ENCODE results near the gene UNC5C. TPM values are rescaled to one million over a fixed set of nuclear protein-coding genes. Genes with fewer than 3 reads are reported as not detected.

Gene UNC5C
- total and polyA plus RNA-seq, 10 of the 15 experiments (the other 5 are each of a cell fraction or from before 2014, with no cell fraction given) = 0.02 to 2.0 (median 0.15) TPM; not detected in 1

- TF ChIP-seq MAX (IDR thresholded peaks at IDR 0.05; ENCODE audit: low read depth, low read length) = no peak
Observed at GRCh38 chr4:95272036-95272435, 276.7 kb downstream of the UNC5C start (continued).

GRCh38 chr4:95268819-95269565 lies 279.8 kb downstream of the UNC5C start:
- Histone ChIP-seq H3K27me3 (replicated peaks in 1 of 2; ENCODE audit: control insufficient read depth in 2 of 2, insufficient read depth in 2 of 2, low read length in 1 of 2) (no peaks in the 10 kb centered on the region), H3K36me3 (ENCODE audit: control insufficient read depth in 2 of 2, insufficient read depth in 2 of 2, low read length in 1 of 2) (no peaks in the 10 kb centered on the region), H3K4me2 (ENCODE audit: control insufficient read depth, insufficient read depth) (no peak overlapping the region), H3K79me2 (ENCODE audit: control insufficient read depth, insufficient read depth, low read length) (no peaks in the 10 kb centered on the region), H3K9ac (ENCODE audit: control insufficient read depth, insufficient read depth, low read length) (no peak overlapping the region), H3K4me1 (ENCODE audit: control insufficient read depth, insufficient read depth, low read length) (no peaks in the 10 kb centered on the region), H3K4me3 (no peak overlapping the region), H3K9me3 (replicated peaks; ENCODE audit: control insufficient read depth, insufficient read depth, low read length) (no peaks in the 10 kb centered on the region), H4K20me1 (ENCODE audit: control insufficient read depth, insufficient read depth) (no peaks in the 10 kb centered on the region), H2AFZ (ENCODE audit: control insufficient read depth, low read depth, low read length) (no peak overlapping the region), H3K27ac (ENCODE audit: control insufficient read depth, insufficient read depth) (no peak overlapping the region)
- SMC1A ChIA-PET (ENCODE audit: uncharacterized antibody, unreplicated experiment) = interaction anchor here (0.6 kb wide), 1 partner anchor 108 kb away, joined by 4 read pairs; no protein-coding TSS in a partner anchor
- DNase-seq (ENCODE audit: low read depth, low spot score) (no peak), ATAC-seq (no peak), FAIRE-seq (no peak)
- CTCF ChIA-PET = interaction anchor here (0.9 kb wide), 1 partner anchor 113 kb away, joined by 3 read pairs; no protein-coding TSS in a partner anchor
- RAD21 ChIA-PET (ENCODE audit: unreplicated experiment) = no interaction called here
- POLR2A ChIA-PET = no interaction called here
- WGBS (ENCODE audit: insufficient coverage, insufficient replicate concordance, low lambda C conversion rate, missing lambda C conversion rate) = 8% methylated on average over 7 of the region's 7 CpGs
- BruUV-seq (replicated peaks) = no TSS peak
- in situ Hi-C loops (cut with MboI) (no loop called here), intact Hi-C loops (cut with micrococcal nuclease; ENCODE audit: unreplicated experiment) (no loop called here)
- TF ChIP-seq SIX5 (IDR thresholded peaks at IDR 0.05; ENCODE audit: low read depth, low read length, severe bottlenecking) (no peak), TCF12 (IDR thresholded peaks at IDR 0.05; ENCODE audit: low read depth, low read length) (no peak), LARP7 (IDR thresholded peaks at IDR 0.05) (no peak), POU2F2 (IDR thresholded peaks at IDR 0.05; ENCODE audit: borderline replicate concordance, low read depth, low read length) (no peak), STAT3 (IDR thresholded peaks at IDR 0.05; ENCODE audit: low read depth, low read length) (no peak), EGR1 (IDR thresholded peaks at IDR 0.05; ENCODE audit: borderline replicate concordance in 1 of 2, low read depth in 2 of 2, low read length in 2 of 2) (no peak), CREB1 (IDR thresholded peaks at IDR 0.05; ENCODE audit: low read depth) (no peak), NFYB (IDR thresholded peaks at IDR 0.05; ENCODE audit: insufficient read depth, low read depth, low read length) (no peak), RCOR1 (conservative IDR thresholded peaks at IDR 0.05; ENCODE audit: low read depth, low read length) (no peak), KLF5 (IDR thresholded peaks at IDR 0.05; ENCODE audit: partially characterized antibody) (no peak), ASH2L (IDR thresholded peaks at IDR 0.05; ENCODE audit: borderline replicate concordance, low read depth) (no peak), ZBTB33 (IDR thresholded peaks at IDR 0.05) (no peak), FOXM1 (IDR thresholded peaks at IDR 0.05; ENCODE audit: low read depth, low read length) (no peak), MEF2A (IDR thresholded peaks at IDR 0.05; ENCODE audit: insufficient read depth, low read depth, low read length) (no peak)
- TF ChIP-seq, protein P1, sequence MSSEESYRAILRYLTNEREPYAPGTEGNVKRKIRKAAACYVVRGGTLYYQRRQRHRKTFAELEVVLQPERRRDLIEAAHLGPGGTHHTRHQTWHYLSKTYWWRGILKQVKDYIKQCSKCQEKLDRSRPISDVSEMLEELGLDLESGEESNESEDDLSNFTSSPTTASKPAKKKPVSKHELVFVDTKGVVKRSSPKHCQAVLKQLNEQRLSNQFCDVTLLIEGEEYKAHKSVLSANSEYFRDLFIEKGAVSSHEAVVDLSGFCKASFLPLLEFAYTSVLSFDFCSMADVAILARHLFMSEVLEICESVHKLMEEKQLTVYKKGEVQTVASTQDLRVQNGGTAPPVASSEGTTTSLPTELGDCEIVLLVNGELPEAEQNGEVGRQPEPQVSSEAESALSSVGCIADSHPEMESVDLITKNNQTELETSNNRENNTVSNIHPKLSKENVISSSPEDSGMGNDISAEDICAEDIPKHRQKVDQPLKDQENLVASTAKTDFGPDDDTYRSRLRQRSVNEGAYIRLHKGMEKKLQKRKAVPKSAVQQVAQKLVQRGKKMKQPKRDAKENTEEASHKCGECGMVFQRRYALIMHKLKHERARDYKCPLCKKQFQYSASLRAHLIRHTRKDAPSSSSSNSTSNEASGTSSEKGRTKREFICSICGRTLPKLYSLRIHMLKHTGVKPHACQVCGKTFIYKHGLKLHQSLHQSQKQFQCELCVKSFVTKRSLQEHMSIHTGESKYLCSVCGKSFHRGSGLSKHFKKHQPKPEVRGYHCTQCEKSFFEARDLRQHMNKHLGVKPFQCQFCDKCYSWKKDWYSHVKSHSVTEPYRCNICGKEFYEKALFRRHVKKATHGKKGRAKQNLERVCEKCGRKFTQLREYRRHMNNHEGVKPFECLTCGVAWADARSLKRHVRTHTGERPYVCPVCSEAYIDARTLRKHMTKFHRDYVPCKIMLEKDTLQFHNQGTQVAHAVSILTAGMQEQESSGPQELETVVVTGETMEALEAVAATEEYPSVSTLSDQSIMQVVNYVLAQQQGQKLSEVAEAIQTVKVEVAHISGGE (CRISPR knock-in tag; IDR thresholded peaks at IDR 0.05) = no peak

All from GM12878 (cell line).